Lower leg skin (tissue), 4 donors: ENCODE results near the gene AZGP1. TPM values are rescaled to one million over a fixed set of nuclear protein-coding genes. Genes with fewer than 3 reads are reported as not detected.
A peak's percentile ranks its signal among the peaks of the same experiment; 100 is the strongest.
"Not testable (repeated sequence)": the region's sequence is repeated elsewhere in the genome, so short reads cannot be mapped to it uniquely, and the experiment has no call there.

Experiments used
- DNase-seq, 2 donors: peaks; one replicate each; pipeline ENCODE4 v3.0.0-alpha.2; 2019; ENCODE audit warnings: low spot score in 2 of 2
- H3K4me3 ChIP-seq: fragments of 200-600 bp; sonication (generic); 2 replicates; pipeline ENCODE4 v1.5.1; 2017; ENCODE audit warnings: mild to moderate bottlenecking, low read depth; ENCODE audit not compliant: poor library complexity, severe bottlenecking
- POLR2A ChIP-seq, 2 donors: fragments of 450-650 bp; IDR thresholded peaks; one replicate each; pipeline ENCODE4 v1.6.1; 2016 to 2017; ENCODE audit warnings: antibody characterized with exemption in 2 of 2, mild to moderate bottlenecking in 1 of 2, moderate library complexity in 1 of 2
- WGBS, 2 donors: methylation state at CpG; one replicate each; pipeline ENCODE4 v1.1.5; 2018; 5-methylcytosine and 5-hydroxymethylcytosine counted together
- intact Hi-C: fragments of 100-400 bp; cut with DNase I; formaldehyde crosslinking; loops from one replicate; pipeline ENCODE4 v1.15.0; 2023; ENCODE audit warnings: low total_unique reads
- total RNA-seq, 4 donors: library from RNA; depleted of rRNA; stranded (reverse); fragments of >200 nt; gene quantifications; one replicate each; pipeline ENCODE4 v1.1.0, GENCODE V29; 2016
- TF ChIP-seq, protein P1 (sequence below), 3 donors: fragments of 450-650 bp; IDR thresholded peaks; one replicate each; pipeline ENCODE4 v1.5.1; 2016; ENCODE audit warnings: antibody characterized with exemption in 3 of 3, mild to moderate bottlenecking in 3 of 3, moderate library complexity in 2 of 3

Gene AZGP1
- total RNA-seq, 4 donors from 2014 or later, result 519 to 1,357 (median 824) TPM

DNA sequence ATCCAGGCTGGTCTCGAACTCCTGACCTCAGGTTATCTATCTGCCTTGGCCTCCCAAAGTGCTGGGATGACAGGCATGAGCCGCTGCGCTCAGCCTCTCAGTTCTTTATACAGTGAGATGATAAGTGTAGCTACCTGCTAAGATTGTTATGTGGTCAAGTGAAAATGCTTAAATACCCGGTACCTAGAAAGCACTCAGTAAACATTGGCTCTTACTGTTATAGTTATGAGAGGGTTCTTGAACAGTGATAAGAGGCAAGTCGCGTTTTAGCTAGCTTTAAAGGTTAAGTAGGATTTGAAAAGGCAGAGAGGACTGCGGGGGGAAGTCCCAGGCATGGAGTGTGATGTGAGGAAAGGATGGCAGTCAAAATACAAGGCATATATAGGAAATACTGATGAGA, 44.1 kb upstream of the AZGP1 start:
- intact Hi-C loops, result no loop called here
- peak in 1 of 2 donors; percentile 7 for DNase-seq
- TF ChIP-seq, protein P1, sequence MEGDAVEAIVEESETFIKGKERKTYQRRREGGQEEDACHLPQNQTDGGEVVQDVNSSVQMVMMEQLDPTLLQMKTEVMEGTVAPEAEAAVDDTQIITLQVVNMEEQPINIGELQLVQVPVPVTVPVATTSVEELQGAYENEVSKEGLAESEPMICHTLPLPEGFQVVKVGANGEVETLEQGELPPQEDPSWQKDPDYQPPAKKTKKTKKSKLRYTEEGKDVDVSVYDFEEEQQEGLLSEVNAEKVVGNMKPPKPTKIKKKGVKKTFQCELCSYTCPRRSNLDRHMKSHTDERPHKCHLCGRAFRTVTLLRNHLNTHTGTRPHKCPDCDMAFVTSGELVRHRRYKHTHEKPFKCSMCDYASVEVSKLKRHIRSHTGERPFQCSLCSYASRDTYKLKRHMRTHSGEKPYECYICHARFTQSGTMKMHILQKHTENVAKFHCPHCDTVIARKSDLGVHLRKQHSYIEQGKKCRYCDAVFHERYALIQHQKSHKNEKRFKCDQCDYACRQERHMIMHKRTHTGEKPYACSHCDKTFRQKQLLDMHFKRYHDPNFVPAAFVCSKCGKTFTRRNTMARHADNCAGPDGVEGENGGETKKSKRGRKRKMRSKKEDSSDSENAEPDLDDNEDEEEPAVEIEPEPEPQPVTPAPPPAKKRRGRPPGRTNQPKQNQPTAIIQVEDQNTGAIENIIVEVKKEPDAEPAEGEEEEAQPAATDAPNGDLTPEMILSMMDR (IDR thresholded peaks at IDR 0.05), result no peak
- no peak for TF ChIP-seq POLR2A (IDR thresholded peaks at IDR 0.05)
- no peak overlapping the region for H3K4me3 ChIP-seq
- WGBS, 2 donors, result 75 to 78% methylated on average over 7 of the region's 7 CpGs

DNA sequence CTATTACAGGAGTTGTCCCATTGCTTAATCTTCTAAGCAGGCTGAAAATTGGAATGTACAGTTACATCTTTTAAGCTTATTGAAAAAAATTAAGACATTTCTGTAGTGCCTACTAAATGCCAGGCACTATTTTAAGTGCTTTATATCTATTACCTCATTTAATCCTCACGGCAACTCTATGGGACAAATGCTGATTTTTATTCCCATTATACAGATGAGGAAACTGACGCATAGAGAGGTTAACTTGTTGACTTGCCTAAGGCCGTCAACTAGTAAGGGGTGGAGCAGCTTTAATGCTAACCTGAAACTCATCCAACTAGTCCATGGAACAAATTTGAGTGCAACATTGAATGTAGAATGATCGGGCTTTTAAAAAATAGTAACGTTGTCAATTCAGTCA, 42.0 kb upstream of the AZGP1 start:
- intact Hi-C loops, result no loop called here
- TF ChIP-seq POLR2A (IDR thresholded peaks at IDR 0.05), result no peak
- no peak overlapping the region for H3K4me3 ChIP-seq
- DNase-seq, result no peak
- 65 to 69% methylated on average over 5 of the region's 5 CpGs for WGBS, 2 donors

DNA sequence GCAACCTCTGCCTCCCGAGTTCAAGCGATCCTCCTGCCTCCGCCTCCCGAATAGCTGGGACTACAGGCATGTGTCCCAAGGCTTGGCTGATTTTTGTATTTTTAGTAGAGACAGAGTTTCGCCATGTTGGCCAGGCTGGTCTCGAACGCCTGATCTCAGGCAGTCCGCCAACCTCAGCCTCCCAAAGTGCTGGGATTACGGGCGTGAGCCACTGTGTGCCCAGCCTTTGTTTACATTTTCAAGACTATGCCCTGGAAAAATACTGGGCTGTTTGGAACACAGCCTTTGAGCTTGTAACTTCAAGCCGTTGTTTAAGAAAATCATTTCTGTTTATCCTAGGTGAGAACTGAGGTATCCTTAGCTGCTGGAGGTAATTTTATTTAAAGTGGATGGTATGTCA, 41.5 kb upstream of the AZGP1 start:
- peak in 1 of 2 donors; percentile 79 for DNase-seq
- TF ChIP-seq, protein P1 (IDR thresholded peaks at IDR 0.05), result no peak
- no peak for TF ChIP-seq POLR2A (IDR thresholded peaks at IDR 0.05)
- intact Hi-C loops, result no loop called here
- no peak overlapping the region for H3K4me3 ChIP-seq
- 59 to 65% methylated on average over 11 of the region's 11 CpGs for WGBS, 2 donors

DNA sequence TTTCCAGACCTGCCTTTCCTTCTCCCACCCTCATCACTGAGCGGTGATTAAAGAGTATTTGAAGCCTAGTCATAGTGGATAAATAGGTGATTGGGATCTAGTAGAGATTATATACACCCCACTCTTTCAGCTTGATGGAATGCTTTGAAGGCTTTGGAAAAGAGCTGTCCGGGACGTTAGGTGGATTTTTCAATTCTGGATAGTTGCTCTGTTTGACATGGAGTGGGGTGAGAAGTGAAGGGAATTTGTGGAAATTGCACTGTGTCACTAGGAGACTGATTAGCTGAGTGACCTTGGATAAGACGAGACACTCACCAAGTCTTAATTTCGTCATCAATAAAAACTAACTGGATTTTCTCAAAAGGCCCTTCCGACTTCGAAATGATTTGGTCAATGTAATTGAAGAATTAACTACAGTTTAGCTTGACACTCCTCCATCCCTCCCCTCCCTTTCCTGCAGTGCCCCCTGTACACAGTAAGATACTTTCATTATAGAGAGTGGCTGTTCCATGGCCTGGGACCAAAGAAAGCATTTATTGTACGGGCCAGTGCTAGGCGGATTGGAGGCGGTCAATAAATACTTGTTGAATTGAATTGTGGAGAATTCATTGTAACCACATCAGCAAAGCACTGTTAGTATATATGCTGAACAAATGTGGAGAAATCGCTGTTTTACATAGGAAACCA, 40.5 kb upstream of the AZGP1 start:
- TF ChIP-seq, protein P1 (IDR thresholded peaks at IDR 0.05), result no peak
- TF ChIP-seq POLR2A (IDR thresholded peaks at IDR 0.05), result no peak
- whole genome bisulfite sequencing, 2 donors, result 19 to 25% methylated on average over 11 of the region's 11 CpGs
- peak in 1 of 2 donors; percentile 13 for DNase-seq
- intact Hi-C loops, result no loop called here
- peak overlapping the region; percentile 96 for H3K4me3 ChIP-seq

- TF ChIP-seq POLR2A (IDR thresholded peaks at IDR 0.05), result peak in 1 of 2 donors; percentile 61
- TF ChIP-seq, protein P1 (IDR thresholded peaks at IDR 0.05), result no peak
- DNase-seq, result peak; percentile 82 to 97
- 1 to 3% methylated on average over 19 to 64 of the region's 70 CpGs for WGBS, 2 donors
- intact Hi-C loops, result no loop called here
- peak within 1 kb of the TSS; percentile 96 for H3K4me3 ChIP-seq
These were observed 39.7 kb upstream of the AZGP1 start, which contains the start of gene ZKSCAN1 for GRCh38 chr7:100015232-100016214. ZKSCAN1 (plus strand) TSS chr7:100015596; CDS start chr7:100023507, 7,911 bp downstream.

DNA sequence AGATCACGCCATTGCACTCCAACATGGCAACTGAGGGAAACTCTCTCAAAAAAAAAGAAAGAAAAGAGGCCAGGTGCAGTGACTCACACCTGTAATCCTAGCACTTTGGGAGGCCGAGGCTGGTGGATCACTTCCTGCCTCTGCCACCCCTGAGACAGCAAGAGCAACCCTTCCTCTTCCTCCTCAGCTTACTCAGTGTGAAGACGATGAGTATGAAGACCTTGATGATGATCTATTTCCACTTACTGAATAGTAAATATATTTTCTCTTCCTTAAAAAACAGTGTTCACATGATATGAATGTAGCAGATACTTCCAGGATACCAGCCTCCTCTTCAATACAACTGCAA, 37.5 kb upstream of the AZGP1 start:
- WGBS, 2 donors, result 64 to 75% methylated on average over 3 of the region's 3 CpGs
- TF ChIP-seq, protein P1 (IDR thresholded peaks at IDR 0.05), result no peak
- TF ChIP-seq POLR2A (IDR thresholded peaks at IDR 0.05), result no peak
- DNase-seq, result no peak
- intact Hi-C loops, result no loop called here
- no peak overlapping the region for H3K4me3 ChIP-seq

DNA sequence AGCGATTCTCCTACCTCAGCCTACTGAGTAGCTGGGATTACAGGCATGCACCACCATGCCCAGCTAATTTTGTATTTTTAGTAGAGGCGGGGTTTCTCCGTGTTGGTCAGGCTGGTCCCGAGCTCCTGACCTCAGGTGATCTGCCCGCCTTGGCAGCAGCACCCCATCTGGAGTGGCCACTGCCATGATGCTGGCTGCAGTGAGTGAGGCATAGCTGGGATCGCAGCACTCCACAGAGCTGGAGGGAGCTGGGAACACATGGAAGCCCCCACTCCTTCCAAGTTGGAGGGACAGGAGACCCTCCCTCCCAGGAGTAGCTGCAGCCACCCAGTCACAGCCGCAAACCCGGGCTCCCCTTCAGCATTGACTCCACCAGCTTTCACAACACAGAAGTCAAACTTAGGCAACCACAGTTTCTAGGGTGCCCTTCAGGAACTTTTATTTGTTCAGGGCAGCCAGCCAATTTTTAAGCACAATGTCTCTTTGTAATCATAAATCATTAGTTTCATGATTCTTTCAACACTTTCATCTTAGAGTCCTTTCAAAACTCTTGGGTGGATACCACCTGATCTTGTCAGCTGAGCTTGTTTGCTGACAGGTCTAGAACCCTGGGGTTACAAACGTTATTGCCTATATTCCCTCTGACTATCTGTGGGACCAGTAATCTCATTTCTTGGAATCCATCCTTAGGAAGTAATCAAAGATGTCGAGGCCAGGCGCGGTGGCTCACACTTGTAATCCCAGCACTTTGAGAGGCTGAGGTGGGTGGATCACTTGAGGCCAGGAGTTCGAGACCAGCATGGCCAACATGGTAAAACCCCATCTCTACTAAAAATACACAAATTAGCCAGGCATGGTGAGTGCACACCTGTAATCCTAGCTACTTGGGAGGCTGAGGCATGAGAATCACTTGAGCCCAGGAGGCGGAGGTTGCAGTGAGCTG, 36.8 kb upstream of the AZGP1 start:
- H3K4me3 ChIP-seq, intact Hi-C loops: not testable (repeated sequence)
- DNase-seq, result peak in 1 of 2 donors; percentile 43
- 49 to 68% methylated on average over 13 to 14 of the region's 14 CpGs for WGBS, 2 donors
